ENCODE results near the gene GOLGA8B. TPM values are rescaled to one million over a fixed set of nuclear protein-coding genes. Genes with fewer than 3 reads are reported as not detected.
"Not testable (repeated sequence)": the region's sequence is repeated elsewhere in the genome, so short reads cannot be mapped to it uniquely, and the experiment has no call there.

Gene GOLGA8B
- total and polyA plus RNA-seq, 4 donors: 44.8 to 108 (median 70.6) TPM

DNA sequence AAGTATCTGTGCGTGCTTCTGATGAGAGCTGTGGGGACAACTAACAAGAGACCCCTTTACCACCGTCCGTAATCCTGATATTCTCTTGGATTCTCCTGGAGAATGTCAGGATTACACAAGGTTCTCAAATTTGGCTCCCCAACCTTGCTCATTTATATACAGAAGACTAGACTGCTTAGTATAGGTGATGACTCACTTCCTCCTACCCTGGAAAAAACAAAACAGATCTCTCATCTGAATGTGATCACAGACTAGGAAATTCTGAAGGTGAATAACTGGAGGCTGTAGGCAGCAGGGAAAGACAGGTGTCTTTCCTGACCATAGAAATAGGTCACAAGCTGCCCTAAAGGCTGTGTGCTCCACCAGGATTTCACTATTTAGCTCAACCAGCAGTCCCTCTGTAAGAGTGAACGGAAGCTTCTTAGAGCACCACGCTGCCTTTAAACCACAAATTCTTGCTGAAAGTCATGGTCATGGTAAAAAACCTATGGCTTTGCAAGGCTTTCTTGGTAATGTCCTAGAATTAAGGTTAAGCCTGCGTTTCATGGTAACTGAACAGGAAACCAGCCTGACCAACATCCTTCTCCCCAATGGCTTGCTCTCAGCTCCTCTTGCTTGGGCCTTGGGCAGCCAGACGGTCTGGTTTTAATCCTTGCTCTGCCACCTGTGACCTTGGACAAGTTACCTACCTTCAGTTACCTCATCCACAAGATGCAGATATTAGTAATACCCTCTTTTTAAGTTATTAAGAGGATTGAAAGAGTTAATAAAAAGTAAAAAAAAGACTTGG is 39.4 kb downstream of the GOLGA8B start:
- not testable (repeated sequence) for H3K4me3 ChIP-seq (ENCODE audit: low read depth, low read length); H3K36me3 ChIP-seq (ENCODE audit: control insufficient read depth, insufficient read depth, low read length); H3K27ac ChIP-seq (ENCODE audit: low read depth, low read length); DNase-seq (ENCODE audit: low read depth in 4 of 6, low spot score in 6 of 6); H3K4me1 ChIP-seq (ENCODE audit: control insufficient read depth, insufficient read depth, low read length); H3K27me3 ChIP-seq (ENCODE audit: control insufficient read depth, insufficient read depth, low read length); H3K9me3 ChIP-seq (ENCODE audit: control insufficient read depth, insufficient read depth, low read length)
- no CpG with 5 or more reads among the region's 7 CpGs for WGBS (ENCODE audit: insufficient coverage)

- not testable (repeated sequence) for H3K9me3 ChIP-seq (ENCODE audit: control insufficient read depth, insufficient read depth, low read length); DNase-seq (ENCODE audit: low read depth in 4 of 6, low spot score in 6 of 6); H3K4me3 ChIP-seq (ENCODE audit: low read depth, low read length); H3K36me3 ChIP-seq (ENCODE audit: control insufficient read depth, insufficient read depth, low read length); H3K27me3 ChIP-seq (ENCODE audit: control insufficient read depth, insufficient read depth, low read length); H3K4me1 ChIP-seq (ENCODE audit: control insufficient read depth, insufficient read depth, low read length); H3K27ac ChIP-seq (ENCODE audit: low read depth, low read length)
- WGBS (ENCODE audit: insufficient coverage): no CpG with 5 or more reads among the region's 13 CpGs
These were observed 47.6 kb downstream of the GOLGA8B start for GRCh38 chr15:34535857-34536256.

Small RNA genes within 50 kb of the gene (small RNA-seq; reads per million reads assigned to genes)
- gene RF00425 (ENCODE audit: low replicate concordance): not detected

Other genes starting within 250 kb of the GOLGA8B start
- 10 to 100 TPM; 20.9 to 38.7 TPM for gene SLC12A6, start 245.9 kb downstream of the GOLGA8B start, total RNA-seq
- gene SLC12A6, start 245.9 kb downstream of the GOLGA8B start, polyA plus RNA-seq (ENCODE audit: insufficient read length in 2 of 2): 10 to 100 TPM; 31.4 to 35.4 TPM
- 100 to 1,000 TPM in 1 of 2 donors, 10 to 100 TPM in 1; 71.7 to 177 TPM for gene NOP10, start 240.5 kb downstream of the GOLGA8B start, total RNA-seq
- 100 to 1,000 TPM; 115 to 117 TPM for gene NOP10, start 240.5 kb downstream of the GOLGA8B start, polyA plus RNA-seq (ENCODE audit: insufficient read length in 2 of 2)
- not detected for gene NUTM1, start 240.3 kb downstream of the GOLGA8B start, total RNA-seq
- gene NUTM1, start 240.3 kb downstream of the GOLGA8B start, polyA plus RNA-seq (ENCODE audit: insufficient read length in 2 of 2): under 1 TPM in 1 of 2 donors, not detected in 1; 0.06 TPM
- 10 to 100 TPM; 18.1 to 22.7 TPM for gene LPCAT4, start 216.5 kb downstream of the GOLGA8B start, total RNA-seq
- gene LPCAT4, start 216.5 kb downstream of the GOLGA8B start, polyA plus RNA-seq (ENCODE audit: insufficient read length in 2 of 2): 100 to 1,000 TPM; 116 to 155 TPM
- gene GOLGA8A, start 145.8 kb downstream of the GOLGA8B start, total RNA-seq: 10 to 100 TPM; 47.3 to 82.5 TPM
- gene GOLGA8A, start 145.8 kb downstream of the GOLGA8B start, polyA plus RNA-seq (ENCODE audit: insufficient read length in 2 of 2): 100 to 1,000 TPM; 115 to 197 TPM
- gene GJD2, start 171.3 kb upstream of the GOLGA8B start, total RNA-seq: 1 to 10 TPM; 1.8 to 4.5 TPM
- gene GJD2, start 171.3 kb upstream of the GOLGA8B start, polyA plus RNA-seq (ENCODE audit: insufficient read length in 2 of 2): 10 to 100 TPM; 11.8 to 16.6 TPM
- gene ACTC1, start 211.9 kb upstream of the GOLGA8B start, total RNA-seq: 1 to 10 TPM; 2.0 TPM
- gene ACTC1, start 211.9 kb upstream of the GOLGA8B start, polyA plus RNA-seq (ENCODE audit: insufficient read length in 2 of 2): 10 to 100 TPM in 1 of 2 donors, 1 to 10 TPM in 1; 6.3 to 39.0 TPM